Measurements from ENCODE around the gene IGSF5. TPM values are rescaled to one million over a fixed set of nuclear protein-coding genes. Genes with fewer than 3 reads are reported as not detected.

IGSF5 gene
- total and polyA plus RNA-seq, 2 donors (not counting 1 experiment from before 2014, with no cell fraction given): not detected

DNA sequence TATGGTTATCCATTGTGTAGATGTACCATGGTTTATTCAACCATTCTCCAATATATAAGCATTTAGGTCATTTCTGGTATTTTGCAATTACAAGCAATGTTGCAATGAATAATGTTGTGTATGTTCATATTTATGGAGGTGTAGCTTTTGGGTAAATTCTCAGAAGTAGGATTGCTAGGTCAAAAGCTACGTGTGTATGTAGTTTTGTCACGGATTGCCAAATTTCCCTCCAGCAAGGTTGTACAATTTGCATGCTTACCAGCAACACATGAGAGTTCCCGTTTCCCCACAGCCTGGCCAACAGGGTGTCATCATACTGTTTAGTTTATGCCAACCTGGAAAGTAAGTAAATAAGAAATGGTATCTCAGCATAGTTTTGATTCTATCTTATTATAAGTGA lies 36.3 kb downstream of the IGSF5 start:
- Histone ChIP-seq H3K4me2 (replicated peaks; ENCODE audit: low read depth, low read length, poor library complexity, severe bottlenecking) (no peak overlapping the region), H3K27ac (ENCODE audit: low read length in 2 of 2) (no peak overlapping the region), H3K4me1 (ENCODE audit: control insufficient read depth in 2 of 2, insufficient read depth in 2 of 2, low read length in 2 of 2) (no peaks in the 10 kb centered on the region), H3K36me3 (replicated peaks in 1 of 2; ENCODE audit: control extremely low read depth in 1 of 2, control insufficient read depth in 1 of 2, extremely low read depth in 1 of 2, insufficient read depth in 2 of 2, low read length in 1 of 2) (no peaks in the 10 kb centered on the region), H2AFZ (ENCODE audit: insufficient read depth, low read depth, low read length, poor library complexity, severe bottlenecking) (no peak overlapping the region), H3K9ac (ENCODE audit: low read length) (no peak overlapping the region), H3K9me3 (ENCODE audit: control extremely low read depth in 1 of 3, control insufficient read depth in 2 of 3, insufficient read depth in 1 of 3, low read length in 2 of 3) (no peaks in the 10 kb centered on the region), H3K27me3 (replicated peaks in 1 of 4; ENCODE audit: control extremely low read depth in 1 of 4, control insufficient read depth in 3 of 4, insufficient read depth in 4 of 4, low read length in 3 of 4) (peaks cover 0 to 3% (median 0%) of the 10 kb centered on the region in 4 experiments), H3K4me3 (ENCODE audit: control extremely low read depth in 1 of 5, extremely low read depth in 1 of 5, insufficient read depth in 1 of 5, low read depth in 2 of 5, low read length in 4 of 5) (no peak overlapping the region), H3K79me2 (ENCODE audit: control insufficient read depth, insufficient read depth, low read length) (no peaks in the 10 kb centered on the region), H4K20me1 (ENCODE audit: control insufficient read depth, insufficient read depth, low read length, poor library complexity, severe bottlenecking) (no peaks in the 10 kb centered on the region)
- intact Hi-C loops (cut with micrococcal nuclease): no loop called here
- DNase-seq (no peak), ATAC-seq (ENCODE audit: low read depth) (no peak)
- POLR2A ChIA-PET: no interaction called here
- Mint-ChIP-seq H3K4me3 (no peak overlapping the region), H3K27me3 (no peaks in the 10 kb centered on the region), H3K9me3 (ENCODE audit: insufficient read depth) (peaks cover 2% of the 10 kb centered on the region), H3K4me1 (no peaks in the 10 kb centered on the region), H3K27ac (no peak overlapping the region)
- TF ChIP-seq EZH2 (IDR thresholded peaks at IDR 0.05; ENCODE audit: borderline replicate concordance, insufficient read depth, low read depth, low read length, poor library complexity, severe bottlenecking) (no peak), CTCF (IDR thresholded peaks at IDR 0.05) (no peak)
- CTCF ChIA-PET: no interaction called here
- WGBS (ENCODE audit: insufficient coverage): 100% methylated on average over 1 of the region's 3 CpGs

DNA sequence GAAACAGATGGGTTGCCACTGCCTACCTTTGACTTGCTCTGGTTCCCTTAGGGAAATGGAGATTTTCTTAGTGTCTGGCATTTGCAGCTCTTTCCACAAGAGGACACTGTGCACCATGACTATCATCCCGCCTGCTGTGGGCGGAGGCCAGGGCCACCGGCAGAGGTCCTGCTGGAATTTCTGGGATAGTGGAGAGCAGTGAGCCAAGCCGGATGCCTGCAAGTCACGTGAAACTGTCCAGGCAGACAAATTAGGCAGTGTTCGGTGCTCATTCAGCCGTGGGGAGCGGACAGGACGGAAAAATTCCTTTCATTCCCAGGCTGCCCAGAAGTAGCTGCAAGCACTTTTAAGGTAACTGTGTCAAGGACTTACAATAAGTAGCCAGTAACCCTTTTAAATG lies 43.4 kb downstream of the IGSF5 start:
- no peak for DNase-seq
- no peaks in the 10 kb centered on the region for H3K79me2 ChIP-seq (ENCODE audit: control insufficient read depth, insufficient read depth, low read length)
- no peaks in the 10 kb centered on the region for H3K27me3 Mint-ChIP-seq

More for the DNA sequence above, 43.4 kb downstream of the IGSF5 start:
- Histone ChIP-seq H2AFZ (ENCODE audit: insufficient read depth, low read depth, low read length, poor library complexity, severe bottlenecking) (no peak overlapping the region), H3K4me3 (ENCODE audit: control extremely low read depth in 1 of 5, extremely low read depth in 1 of 5, insufficient read depth in 1 of 5, low read depth in 2 of 5, low read length in 4 of 5) (no peak overlapping the region), H3K27ac (ENCODE audit: low read length in 2 of 2) (no peak overlapping the region), H3K36me3 (replicated peaks in 1 of 2; ENCODE audit: control extremely low read depth in 1 of 2, control insufficient read depth in 1 of 2, extremely low read depth in 1 of 2, insufficient read depth in 2 of 2, low read length in 1 of 2) (no peaks in the 10 kb centered on the region), H3K9me3 (ENCODE audit: control extremely low read depth in 1 of 3, control insufficient read depth in 2 of 3, insufficient read depth in 1 of 3, low read length in 2 of 3) (no peaks in the 10 kb centered on the region), H3K4me1 (ENCODE audit: control insufficient read depth in 2 of 2, insufficient read depth in 2 of 2, low read length in 2 of 2) (no peaks in the 10 kb centered on the region), H4K20me1 (ENCODE audit: control insufficient read depth, insufficient read depth, low read length, poor library complexity, severe bottlenecking) (no peaks in the 10 kb centered on the region), H3K27me3 (replicated peaks in 1 of 4; ENCODE audit: control extremely low read depth in 1 of 4, control insufficient read depth in 3 of 4, insufficient read depth in 4 of 4, low read length in 3 of 4) (no peaks in the 10 kb centered on the region), H3K4me2 (replicated peaks; ENCODE audit: low read depth, low read length, poor library complexity, severe bottlenecking) (no peak overlapping the region), H3K9ac (ENCODE audit: low read length) (no peak overlapping the region)
- Mint-ChIP-seq H3K4me3 (no peak overlapping the region), H3K9me3 (ENCODE audit: insufficient read depth) (no peaks in the 10 kb centered on the region), H3K4me1 (no peaks in the 10 kb centered on the region), H3K27ac (no peak overlapping the region)
- 52% methylated on average over 9 of the region's 9 CpGs for WGBS (ENCODE audit: insufficient coverage)
- intact Hi-C loops (cut with micrococcal nuclease): no loop called here
- no peak for ATAC-seq (ENCODE audit: low read depth)
- CTCF ChIA-PET: no interaction called here
- POLR2A ChIA-PET: no interaction called here
- TF ChIP-seq CTCF (IDR thresholded peaks at IDR 0.05): no peak
- TF ChIP-seq EZH2 (IDR thresholded peaks at IDR 0.05; ENCODE audit: borderline replicate concordance, insufficient read depth, low read depth, low read length, poor library complexity, severe bottlenecking): no peak
